GM18526 (cell line): Measurements from ENCODE around the gene SH3RF3.

ENCODE experiments used
- POLR2A ChIP-seq: IDR thresholded peaks from 3 replicates; pipeline ENCODE4 v1.6.1; 2011; ENCODE audit not compliant: insufficient read length; ENCODE audit errors: extremely low read depth

SH3RF3 gene

DNA sequence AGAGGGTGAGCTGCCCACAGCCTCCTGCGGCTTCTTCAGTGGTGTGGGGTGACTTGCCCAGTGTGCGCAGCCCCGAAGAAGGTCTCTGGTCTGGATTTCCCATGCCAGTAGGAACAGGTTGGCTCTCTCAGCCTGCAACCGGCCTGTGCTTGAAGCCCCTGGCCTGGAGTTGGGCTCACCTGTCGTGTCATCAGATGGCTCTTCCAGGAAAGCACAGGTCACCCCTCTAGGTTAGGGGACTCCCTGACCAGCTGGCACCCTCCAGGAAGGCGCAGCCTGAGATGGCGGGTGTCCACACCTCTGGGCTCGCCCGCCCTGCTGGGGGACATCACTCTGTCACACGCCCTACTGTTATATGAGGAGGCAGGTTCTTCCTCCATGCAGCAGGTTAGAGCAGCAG is 304.9 kb downstream of the SH3RF3 start:
- TF ChIP-seq POLR2A = no peak

DNA sequence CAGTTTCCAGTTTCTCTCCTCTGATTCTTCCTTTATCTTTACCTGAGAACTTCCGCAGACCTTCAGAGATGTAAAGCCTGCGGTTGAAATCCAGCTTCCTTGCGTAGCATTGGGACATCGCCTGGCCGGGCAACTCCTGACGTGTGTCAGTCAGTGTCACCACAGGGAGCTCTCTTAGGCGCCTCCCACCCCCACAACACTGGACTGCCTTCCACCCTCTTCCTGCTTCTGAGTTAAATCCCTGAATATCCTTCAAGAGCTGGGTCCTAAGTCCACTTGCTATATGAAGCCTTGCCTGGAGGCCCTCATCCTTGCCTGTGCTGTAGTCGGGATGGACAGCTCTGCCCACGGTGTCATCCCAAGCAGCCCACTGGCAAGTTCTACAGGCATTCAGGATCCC is 305.3 kb downstream of the SH3RF3 start:
- no peak for TF ChIP-seq POLR2A

DNA sequence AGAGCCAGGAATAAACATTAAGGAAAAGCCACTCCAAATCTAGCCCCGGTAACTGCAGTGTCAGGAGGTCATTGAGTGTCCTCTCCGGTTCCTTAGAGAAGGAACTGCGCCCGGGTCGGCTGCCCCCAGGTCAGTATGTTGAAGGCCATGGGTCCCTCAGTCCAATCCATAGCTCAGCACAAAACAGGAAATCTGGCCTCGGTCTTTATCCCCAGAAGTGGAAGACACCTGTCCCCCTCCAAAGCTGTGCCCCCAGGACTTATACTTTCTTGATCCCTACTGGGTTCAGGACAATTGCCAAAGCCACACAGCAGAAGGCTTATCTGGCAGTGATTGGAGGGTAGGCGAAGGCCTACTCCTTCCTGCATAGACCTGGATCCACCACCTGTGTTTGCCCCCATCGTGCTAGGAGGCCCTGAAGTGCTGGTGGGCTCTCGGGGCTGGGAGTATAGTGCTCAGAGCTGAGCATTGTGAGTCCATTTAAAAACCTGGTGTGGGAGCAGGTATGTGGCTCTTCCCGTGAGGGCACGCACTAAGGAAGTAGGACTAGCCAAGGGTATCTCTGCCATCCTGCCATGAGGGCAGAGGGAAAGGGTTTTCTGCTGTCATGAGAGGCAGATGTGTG is 306.2 kb downstream of the SH3RF3 start:
- TF ChIP-seq POLR2A = no peak

DNA sequence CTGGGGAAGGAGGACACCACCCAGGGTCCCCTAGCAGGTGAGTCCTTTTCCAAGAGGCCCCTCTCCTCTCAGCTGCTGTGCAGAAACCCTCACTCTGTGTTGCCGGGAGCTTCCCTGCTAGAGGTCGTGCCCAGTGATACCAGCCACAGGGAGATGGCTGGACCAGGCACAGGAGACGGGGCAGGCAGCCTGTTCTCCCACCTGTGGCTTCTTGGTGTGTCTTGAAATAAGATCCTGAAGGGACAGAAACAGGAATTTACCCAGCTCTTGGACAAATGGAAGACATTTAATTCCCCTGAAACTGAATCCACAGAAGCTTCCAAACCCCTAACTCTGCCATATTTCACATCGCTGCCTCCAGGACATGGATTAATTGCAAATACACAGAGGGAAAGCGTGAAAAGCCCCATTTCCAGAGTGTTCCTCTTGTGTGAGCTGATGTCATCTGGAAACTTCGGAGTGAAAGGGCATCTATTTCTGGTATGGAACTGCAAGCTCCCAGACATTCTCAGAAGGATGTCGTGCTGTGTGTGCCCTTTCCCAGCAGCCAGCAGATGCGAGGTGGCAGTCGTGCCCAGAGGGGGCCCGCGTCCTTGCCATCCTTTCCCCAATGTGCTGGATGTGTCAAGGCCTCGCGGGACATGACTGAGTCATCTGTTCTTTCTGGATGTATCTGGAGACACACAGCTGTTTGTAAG is 307.0 kb downstream of the SH3RF3 start:
- no peak for TF ChIP-seq POLR2A

DNA sequence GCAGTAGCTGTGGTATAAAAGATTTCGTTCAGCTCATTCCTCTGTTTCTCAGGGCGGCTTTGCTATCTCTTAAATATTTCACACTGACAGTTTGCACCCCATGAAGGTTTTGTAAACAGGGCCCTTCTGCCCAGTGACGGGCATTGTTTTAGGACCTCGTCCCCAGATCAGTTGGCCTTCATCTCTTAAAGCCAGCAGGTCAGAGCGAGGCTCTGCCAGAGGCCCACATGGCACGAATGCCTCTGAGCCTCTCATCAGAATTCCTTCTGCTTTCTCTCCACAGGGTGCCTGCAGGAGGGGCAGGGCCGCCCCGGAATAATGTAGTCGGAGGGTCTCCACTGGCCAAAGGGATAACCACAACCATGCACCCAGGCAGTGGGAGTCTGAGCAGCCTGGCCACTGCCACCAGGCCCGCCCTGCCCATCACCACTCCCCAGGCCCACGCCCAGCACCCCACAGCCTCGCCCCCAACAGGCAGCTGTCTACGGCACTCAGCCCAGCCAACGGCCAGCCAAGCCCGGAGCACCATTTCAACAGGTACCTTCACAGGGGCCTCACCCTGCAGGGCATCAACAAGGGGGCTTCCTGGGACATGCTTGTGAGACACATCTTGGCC is 307.7 kb downstream of the SH3RF3 start:
- no peak for TF ChIP-seq POLR2A

DNA sequence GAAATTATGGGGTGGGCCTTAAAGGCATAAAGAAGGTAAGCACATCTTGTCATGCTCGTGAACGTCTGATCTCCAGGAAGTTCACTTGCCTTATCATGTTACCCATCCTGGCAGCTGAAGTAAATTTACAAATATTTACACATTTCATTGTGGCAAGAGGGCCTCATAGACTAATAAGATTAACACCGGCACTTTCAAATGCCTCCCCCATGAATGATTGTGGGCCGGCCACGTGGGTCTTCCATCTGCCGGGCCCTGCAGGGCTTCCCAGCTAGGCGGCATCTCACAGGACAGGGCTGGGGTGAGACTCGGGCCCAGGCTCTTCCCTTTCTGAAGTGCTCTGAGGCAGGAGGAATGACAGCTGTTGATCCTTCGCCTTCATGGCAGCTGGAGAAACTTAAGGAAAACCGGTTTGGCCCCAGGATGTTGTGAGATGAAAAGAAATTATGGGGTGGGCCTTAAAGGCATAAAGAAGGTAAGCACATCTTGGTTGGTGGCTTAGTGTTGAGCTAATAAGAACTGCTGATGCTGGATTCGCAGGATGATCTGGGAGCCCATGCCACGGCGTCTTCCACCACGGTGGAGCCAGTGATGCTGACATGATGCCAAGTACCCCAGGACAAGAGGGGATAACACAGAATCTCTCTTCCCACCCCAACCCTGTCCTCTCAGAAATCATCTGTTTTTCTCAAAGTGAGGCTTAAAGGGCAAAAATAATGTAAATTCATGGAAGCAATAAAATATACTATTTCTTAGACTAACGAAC is 308.5 kb downstream of the SH3RF3 start:
- TF ChIP-seq POLR2A = no peak

DNA sequence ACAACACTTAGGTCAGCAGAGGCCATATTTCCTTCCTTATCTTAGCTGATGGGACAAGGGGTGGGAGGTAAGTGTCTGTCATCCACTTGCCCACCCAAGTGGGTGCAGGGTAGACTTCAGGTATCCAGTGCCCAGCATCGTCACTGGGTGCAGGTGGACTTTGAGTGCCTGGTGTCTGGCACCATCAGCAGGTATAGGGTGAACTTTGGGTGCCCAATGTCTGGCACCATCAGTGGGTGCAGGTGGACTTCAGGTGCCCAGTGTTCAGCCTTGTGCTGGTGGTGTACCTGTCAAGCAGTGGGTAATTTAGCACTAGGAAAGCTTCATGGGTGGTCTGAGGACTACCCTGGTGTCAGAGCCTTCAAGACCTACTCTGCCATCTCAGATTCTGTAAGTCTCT is 309.1 kb downstream of the SH3RF3 start:
- TF ChIP-seq POLR2A = no peak

DNA sequence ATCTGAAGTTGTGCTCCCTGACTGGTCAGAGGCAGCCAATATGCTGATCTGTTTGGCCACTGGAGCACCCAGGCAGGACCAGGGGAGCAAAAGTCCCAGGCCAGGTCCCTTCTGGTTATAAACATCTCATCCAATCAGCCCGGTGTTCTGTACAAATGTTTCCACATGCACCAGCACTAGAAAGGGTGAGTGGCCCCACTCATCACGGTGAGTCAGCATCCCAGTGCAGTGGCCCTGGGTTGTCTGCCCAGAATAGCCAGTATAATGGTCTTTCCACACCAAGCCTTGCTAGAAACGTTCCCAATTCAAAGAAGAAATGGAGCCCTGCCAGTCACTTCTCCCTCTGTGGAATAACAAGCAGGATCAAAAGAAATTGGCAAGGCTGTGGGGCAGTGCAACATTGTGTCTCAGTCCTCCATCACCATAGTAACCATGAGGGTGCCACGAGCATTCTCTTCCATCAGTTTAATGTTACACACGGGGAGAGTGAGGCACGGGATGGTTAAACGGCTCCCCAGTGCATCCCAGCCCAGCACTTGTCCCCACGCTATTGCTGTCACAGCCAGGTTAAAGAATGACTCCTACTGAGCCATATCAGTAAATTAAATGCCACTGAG is 309.9 kb downstream of the SH3RF3 start:
- TF ChIP-seq POLR2A = no peak

DNA sequence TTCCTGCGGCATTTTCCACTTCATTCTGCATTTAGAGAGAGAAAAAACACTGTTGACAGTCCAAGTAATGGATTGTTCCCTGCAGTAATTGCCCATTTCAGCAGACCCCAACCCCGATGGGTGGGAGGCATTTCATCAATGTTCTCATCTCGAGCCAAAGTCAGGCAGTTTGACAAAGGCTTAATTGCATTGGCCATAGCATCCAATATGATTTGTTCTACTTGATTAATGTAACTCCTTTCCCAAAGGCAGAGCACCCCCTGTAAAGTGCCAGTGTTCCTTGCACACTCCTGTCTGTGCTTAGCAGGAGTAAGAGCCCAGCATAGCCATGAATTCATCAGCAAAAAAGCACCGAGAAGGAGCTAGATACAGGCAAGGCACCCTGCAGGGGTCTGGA is 310.4 kb downstream of the SH3RF3 start:
- TF ChIP-seq POLR2A = no peak

DNA sequence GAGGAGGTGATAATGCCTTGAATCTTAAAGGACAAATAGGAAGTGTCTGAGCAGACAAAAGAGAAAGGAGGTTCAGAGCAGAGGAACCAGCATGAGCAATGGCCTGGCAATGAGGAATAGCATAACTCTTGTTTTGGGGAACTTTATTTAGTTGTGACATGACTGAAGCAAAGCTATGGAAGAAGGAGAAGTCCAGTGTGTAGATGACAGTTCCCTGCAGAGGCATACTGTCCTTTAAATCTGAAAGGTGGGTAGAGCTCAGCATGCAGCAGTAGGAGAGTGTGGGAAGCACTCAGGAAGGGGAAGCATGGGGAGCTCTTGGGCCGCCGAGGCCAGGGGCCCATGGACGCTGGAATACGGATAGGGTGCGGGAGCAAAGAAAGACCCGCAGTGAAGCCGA is 311.0 kb downstream of the SH3RF3 start:
- no peak for TF ChIP-seq POLR2A

DNA sequence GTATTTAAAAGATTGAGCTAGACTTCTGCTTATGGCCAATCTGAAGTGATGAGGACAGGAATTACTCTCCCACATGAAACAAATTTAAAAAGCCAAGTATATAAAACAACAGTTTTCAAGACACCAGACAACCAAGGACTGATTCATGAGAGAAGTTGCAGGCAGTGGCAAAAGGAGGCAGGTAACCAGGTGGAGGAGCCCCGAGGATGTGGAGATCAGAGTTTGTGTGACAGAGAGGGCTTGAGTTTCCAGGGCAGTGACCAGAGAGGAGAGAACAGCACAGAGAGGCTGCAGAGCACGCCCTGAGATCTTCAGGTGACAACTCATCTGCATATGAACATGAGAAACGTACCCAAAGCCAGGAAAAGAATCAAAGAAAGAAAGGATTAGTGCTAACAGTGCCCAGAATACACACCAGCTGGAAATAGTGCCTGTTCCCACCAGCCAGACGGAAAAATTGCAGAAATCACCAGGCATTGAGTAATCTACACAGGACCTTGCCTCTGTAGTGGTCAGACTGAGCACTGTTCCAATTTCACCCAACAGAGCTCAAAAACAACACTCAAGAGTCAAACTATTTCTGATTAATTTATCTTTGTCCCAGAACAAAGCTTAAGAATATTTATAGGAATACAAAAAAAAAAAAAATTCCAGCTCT is 311.6 kb downstream of the SH3RF3 start:
- TF ChIP-seq POLR2A = no peak

DNA sequence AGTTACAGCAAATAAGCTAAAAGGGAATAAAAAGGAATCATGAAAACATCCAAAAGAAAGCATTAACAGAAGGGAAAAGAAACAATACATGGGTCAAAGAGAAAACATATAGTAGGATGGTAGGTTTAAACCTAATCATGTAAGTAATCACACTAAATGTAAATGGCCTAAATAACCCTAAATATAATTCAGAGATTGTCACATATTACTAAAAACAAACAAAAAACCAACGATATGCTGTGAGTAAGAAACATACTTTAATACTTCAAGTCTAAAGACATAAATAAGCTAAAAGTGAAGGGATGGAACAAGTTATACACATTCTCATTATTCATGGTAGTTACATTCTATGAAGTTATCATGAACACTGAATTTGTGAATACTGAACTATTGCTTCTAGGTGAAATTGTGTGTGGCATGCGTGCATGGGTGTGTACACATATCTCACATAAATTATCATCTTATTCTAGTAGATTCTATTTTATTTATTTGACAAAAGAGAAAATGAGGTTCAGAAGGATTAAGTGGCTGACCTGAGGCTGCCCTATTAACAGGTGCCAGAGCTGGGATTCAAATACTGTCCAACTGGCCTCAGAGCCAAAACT is 313.8 kb downstream of the SH3RF3 start:
- no peak for TF ChIP-seq POLR2A

DNA sequence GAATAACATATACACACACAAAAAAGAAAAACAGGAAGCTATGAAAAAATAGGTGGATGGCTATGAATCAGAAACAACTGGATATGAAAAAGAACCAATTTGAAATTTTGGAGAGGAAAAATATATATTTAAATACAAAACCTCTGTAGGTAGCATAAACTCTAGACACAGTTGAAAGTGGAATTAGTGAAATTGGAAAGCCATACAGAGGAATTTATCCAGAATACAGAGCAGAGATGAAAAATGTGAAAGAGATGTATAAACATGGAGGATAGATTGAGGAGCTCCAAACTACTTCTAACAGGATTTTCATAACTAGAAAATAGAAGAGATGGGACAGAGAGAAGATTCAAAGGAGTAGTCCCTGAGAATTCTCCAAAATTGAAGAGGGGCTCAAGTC is 315.9 kb downstream of the SH3RF3 start:
- no peak for TF ChIP-seq POLR2A

DNA sequence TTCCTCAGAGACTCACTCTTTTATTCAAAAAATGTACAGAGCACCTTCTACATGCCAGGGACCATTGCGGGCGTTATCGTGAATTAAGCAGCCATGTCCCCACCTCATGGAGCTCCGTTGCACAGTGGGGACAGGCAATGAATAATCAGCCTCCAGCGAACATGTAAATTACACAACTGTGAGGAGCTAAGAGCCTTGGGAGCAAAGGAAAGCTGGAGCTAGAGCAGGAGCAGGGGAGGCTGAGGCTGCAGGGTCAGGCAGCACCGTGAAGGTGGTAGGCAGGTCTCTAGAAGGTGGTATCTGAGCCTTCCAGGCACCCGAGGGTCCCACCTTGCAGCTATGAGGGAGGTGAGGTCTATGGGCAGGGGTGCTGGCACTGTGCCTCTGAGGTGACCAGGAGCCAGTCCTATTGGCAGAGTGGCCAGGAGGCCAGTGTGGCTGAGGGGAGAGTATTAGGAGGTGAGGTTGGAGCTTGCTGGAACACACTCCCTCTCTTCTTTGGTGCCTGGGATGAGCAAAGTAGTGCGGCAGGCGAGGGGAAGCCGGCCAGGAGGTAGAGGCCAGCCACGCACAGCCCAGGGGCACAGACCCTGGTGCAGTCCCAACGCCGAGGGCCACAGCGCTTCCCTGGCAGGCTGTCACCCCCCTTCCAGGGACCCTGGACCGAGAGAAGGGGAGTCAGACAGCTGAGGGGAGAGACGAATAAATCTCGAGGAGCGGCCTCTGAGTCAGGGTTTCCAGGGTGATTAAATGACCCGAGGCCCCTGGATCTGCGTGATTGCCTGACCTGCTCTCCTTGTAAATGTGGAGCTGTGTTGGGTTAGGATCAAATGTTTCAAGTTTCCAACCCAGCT is 317.5 kb downstream of the SH3RF3 start:
- no peak for TF ChIP-seq POLR2A
